GM18951 (cell line): ENCODE measurements around the gene PFN3.
"Not testable (repeated sequence)": the region's sequence is repeated elsewhere in the genome, so short reads cannot be mapped to it uniquely, and the experiment has no call there.

Source experiments
- POLR2A ChIP-seq: IDR thresholded peaks from 4 replicates; pipeline ENCODE4 v1.6.1; 2011; ENCODE audit warnings: mild to moderate bottlenecking; ENCODE audit not compliant: insufficient read length, insufficient read depth; ENCODE audit errors: extremely low read depth
- in situ Hi-C: fragments of 300-500 bp; cut with MboI; formaldehyde crosslinking; loops from one replicate; pipeline ENCODE4 v1.12.0; 2022; ENCODE audit warnings: low sequenced_read_pairs, mixed read lengths, inconsistent platforms; ENCODE audit not compliant: unreplicated experiment

The PFN3 gene

GRCh38 chr5:177423671-177424070, 23.2 kb upstream of the PFN3 start:
- in situ Hi-C loops: no loop called here
- no peak for TF ChIP-seq POLR2A

- TF ChIP-seq POLR2A: no peak
- in situ Hi-C loops: no loop called here
Observed at GRCh38 chr5:177421062-177421798, 20.8 kb upstream of the PFN3 start.

GRCh38 chr5:177420472-177420871, 20.0 kb upstream of the PFN3 start:
- in situ Hi-C loops: not testable (repeated sequence)

- in situ Hi-C loops: no loop called here
- TF ChIP-seq POLR2A: no peak
Observed at GRCh38 chr5:177419046-177419445, 18.6 kb upstream of the PFN3 start.

GRCh38 chr5:177417081-177417480, 16.6 kb upstream of the PFN3 start:
- in situ Hi-C loops: not testable (repeated sequence)

- in situ Hi-C loops: no loop called here
- no peak for TF ChIP-seq POLR2A
Observed at GRCh38 chr5:177414481-177414880, 14.0 kb upstream of the PFN3 start.

GRCh38 chr5:177412603-177413233, 12.3 kb upstream of the PFN3 start:
- in situ Hi-C loops: no loop called here
- TF ChIP-seq POLR2A: peak; percentile 34

GRCh38 chr5:177410575-177410974, 10.1 kb upstream of the PFN3 start:
- no peak for TF ChIP-seq POLR2A

GRCh38 chr5:177409043-177409801, 8.8 kb upstream of the PFN3 start, which contains the start of gene F12:
TSS of gene F12 (minus strand) at chr5:177409564. CDS start at chr5:177409527, 37 bp downstream.
- no peak for TF ChIP-seq POLR2A
- in situ Hi-C loops: loop anchor here (5.0 kb wide), 1 partner anchor 43 kb away; no protein-coding TSS in a partner anchor

More at GRCh38 chr5:177410575-177410974, 10.1 kb upstream of the PFN3 start:
- in situ Hi-C loops: no loop called here

- in situ Hi-C loops: loop anchor here (5.0 kb wide), 1 partner anchor 46 kb away; no protein-coding TSS in a partner anchor
Observed at GRCh38 chr5:177405805-177406204, 5.3 kb upstream of the PFN3 start.

GRCh38 chr5:177405312-177405711, 4.9 kb upstream of the PFN3 start:
- in situ Hi-C loops: loop anchor here (5.0 kb wide), 1 partner anchor 47 kb away; no protein-coding TSS in a partner anchor
- TF ChIP-seq POLR2A: no peak

More at GRCh38 chr5:177405805-177406204, 5.3 kb upstream of the PFN3 start:
- no peak for TF ChIP-seq POLR2A

- in situ Hi-C loops: loop anchor here (5.0 kb wide), 1 partner anchor 48 kb away; no protein-coding TSS in a partner anchor
- no peak for TF ChIP-seq POLR2A
Observed at GRCh38 chr5:177404641-177405179, 4.2 kb upstream of the PFN3 start.
